ENCODE results near the gene TNRC6A. TPM values are rescaled to one million over a fixed set of nuclear protein-coding genes. Genes with fewer than 3 reads are reported as not detected.
"Not testable (repeated sequence)": the region's sequence is repeated elsewhere in the genome, so short reads cannot be mapped to it uniquely, and the experiment has no call there.

TNRC6A gene
- total RNA-seq, 2 donors from 2014 or later: 44.2 to 82.4 TPM

GRCh38 chr16:24776501-24777220 is 47.2 kb downstream of the TNRC6A start:
- no peaks in the 10 kb centered on the region for H3K9me3 Mint-ChIP-seq
- no peak overlapping the region for H3K27ac Mint-ChIP-seq
- no peak for ATAC-seq
- no peak for DNase-seq (ENCODE audit: low spot score)
- no peaks in the 10 kb centered on the region for H3K27me3 Mint-ChIP-seq
- no peak overlapping the region for H3K4me3 Mint-ChIP-seq
- peaks cover 11 to 25% of the 10 kb centered on the region in 2 donors for H3K4me1 Mint-ChIP-seq (ENCODE audit: low read depth in 2 of 2)
- peaks cover 28% of the 10 kb centered on the region for H3K36me3 Mint-ChIP-seq

- Mint-ChIP-seq H3K4me3 (no peak overlapping the region), H3K27me3 (no peaks in the 10 kb centered on the region), H3K9me3 (no peaks in the 10 kb centered on the region), H3K27ac (no peak overlapping the region), H3K36me3 (peaks cover 33% of the 10 kb centered on the region), H3K4me1 (ENCODE audit: low read depth in 2 of 2) (peaks cover 10 to 23% of the 10 kb centered on the region in 2 donors)
- DNase-seq (ENCODE audit: low spot score): no peak
- no peak for ATAC-seq
Measured at GRCh38 chr16:24778671-24779070, 49.2 kb downstream of the TNRC6A start.

GRCh38 chr16:24781256-24781655 is 51.8 kb downstream of the TNRC6A start:
- H3K4me3 Mint-ChIP-seq: no peak overlapping the region
- H3K27ac Mint-ChIP-seq: no peak overlapping the region
- H3K36me3 Mint-ChIP-seq: peaks cover 31% of the 10 kb centered on the region
- no peaks in the 10 kb centered on the region for H3K27me3 Mint-ChIP-seq
- H3K9me3 Mint-ChIP-seq: no peaks in the 10 kb centered on the region
- DNase-seq (ENCODE audit: low spot score): no peak
- H3K4me1 Mint-ChIP-seq (ENCODE audit: low read depth in 2 of 2): peaks cover 0 to 8% of the 10 kb centered on the region in 2 donors
- ATAC-seq: no peak

DNA sequence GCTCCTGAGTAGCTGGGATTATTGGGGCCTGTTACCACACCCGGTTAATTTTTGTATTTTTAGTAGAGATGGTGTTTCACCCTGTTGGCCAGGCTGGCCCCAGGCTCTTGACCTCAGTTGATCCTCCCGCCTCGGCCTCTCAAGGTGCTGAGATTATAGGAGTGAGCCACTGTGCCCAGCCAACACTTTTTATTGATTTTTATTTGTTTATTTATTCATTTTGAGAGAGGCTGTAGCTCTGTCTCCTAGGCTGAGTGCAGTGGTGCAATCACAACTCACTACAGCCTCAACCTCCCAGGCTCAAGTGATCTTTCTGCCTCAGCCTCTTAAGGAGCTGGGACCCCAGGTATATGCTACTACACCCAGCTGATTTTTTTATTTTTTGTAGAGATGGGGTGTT is 54.7 kb downstream of the TNRC6A start:
- ATAC-seq (no peak), DNase-seq (ENCODE audit: low spot score) (no peak)
- H3K27me3 Mint-ChIP-seq: no peaks in the 10 kb centered on the region
- H3K36me3 Mint-ChIP-seq: peaks cover 24% of the 10 kb centered on the region
- H3K4me1 Mint-ChIP-seq (ENCODE audit: low read depth in 2 of 2): peaks cover under 1 to 2% of the 10 kb centered on the region in 2 donors
- H3K9me3 Mint-ChIP-seq: no peaks in the 10 kb centered on the region
- H3K27ac Mint-ChIP-seq: no peak overlapping the region
- no peak overlapping the region for H3K4me3 Mint-ChIP-seq

DNA sequence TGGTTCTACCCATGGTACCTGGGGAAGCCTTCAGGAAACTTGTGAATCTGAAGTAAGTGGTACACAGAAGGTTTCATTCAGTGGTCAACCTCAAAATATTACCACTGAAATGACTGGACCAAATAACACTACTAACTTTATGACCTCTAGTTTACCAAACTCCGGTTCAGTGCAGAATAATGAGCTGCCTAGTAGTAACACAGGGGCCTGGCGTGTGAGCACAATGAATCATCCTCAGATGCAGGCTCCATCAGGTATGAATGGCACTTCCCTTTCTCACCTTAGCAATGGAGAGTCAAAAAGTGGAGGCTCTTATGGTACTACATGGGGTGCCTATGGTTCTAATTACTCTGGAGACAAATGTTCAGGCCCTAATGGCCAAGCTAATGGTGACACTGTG is 60.4 kb downstream of the TNRC6A start:
- no peak overlapping the region for H3K27ac Mint-ChIP-seq
- H3K36me3 Mint-ChIP-seq: peaks cover 10% of the 10 kb centered on the region
- H3K4me3 Mint-ChIP-seq: no peak overlapping the region
- H3K27me3 Mint-ChIP-seq: no peaks in the 10 kb centered on the region
- H3K4me1 Mint-ChIP-seq (ENCODE audit: low read depth in 2 of 2): peaks cover 0 to 5% of the 10 kb centered on the region in 2 donors
- ATAC-seq (no peak), DNase-seq (ENCODE audit: low spot score) (no peak)
- H3K9me3 Mint-ChIP-seq: no peaks in the 10 kb centered on the region

DNA sequence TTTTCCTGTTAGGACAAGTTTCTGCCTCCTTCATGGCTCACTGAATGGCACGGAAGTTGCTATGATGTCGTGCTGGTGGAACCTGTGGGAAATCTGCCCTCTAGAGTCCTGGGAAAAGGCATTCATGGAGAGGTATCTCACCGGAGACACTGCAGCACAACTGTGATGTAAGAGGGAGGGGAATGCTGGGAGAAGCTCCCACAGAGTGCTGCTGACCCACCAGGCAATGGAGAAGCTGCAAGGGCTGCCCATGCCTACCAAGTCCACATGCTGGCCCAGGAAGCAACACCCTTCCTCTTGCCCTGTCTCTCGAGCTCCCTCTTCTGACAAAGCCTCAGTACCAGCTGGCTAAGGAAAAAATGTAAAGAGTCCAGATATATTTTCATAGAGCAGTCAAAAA is 71.1 kb downstream of the TNRC6A start:
- Mint-ChIP-seq H3K36me3 (peaks cover 61% of the 10 kb centered on the region), H3K4me3 (no peak overlapping the region), H3K9me3 (no peaks in the 10 kb centered on the region), H3K4me1 (ENCODE audit: low read depth in 2 of 2) (peaks cover 0 to 3% of the 10 kb centered on the region in 2 donors), H3K27ac (no peak overlapping the region), H3K27me3 (no peaks in the 10 kb centered on the region)
- no peak for ATAC-seq
- no peak for DNase-seq (ENCODE audit: low spot score)

DNA sequence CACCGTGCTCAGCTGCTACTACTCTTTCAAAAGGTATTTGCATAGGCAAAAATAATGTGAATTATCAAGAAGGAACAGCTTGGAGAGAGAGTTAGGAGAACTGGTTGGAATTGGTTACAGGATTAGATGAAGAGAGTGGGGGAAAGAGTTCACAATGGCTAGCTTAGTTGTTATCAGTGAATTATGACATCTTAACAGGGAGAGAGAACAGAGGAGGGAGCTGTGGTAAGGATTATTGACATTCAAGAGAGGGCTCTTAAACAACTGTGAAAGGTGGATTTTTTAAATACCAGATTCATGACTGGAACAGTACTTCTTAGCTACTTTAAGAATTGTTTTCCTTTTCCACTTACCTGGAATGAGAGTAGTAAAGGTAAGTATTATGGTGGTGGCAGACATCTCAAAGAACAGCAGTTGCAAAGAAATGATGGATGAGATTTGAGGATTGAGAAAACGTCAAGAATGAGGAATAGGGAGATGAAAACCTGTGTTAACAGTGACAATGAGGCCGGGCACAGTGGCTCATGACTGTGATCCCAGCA is 72.4 kb downstream of the TNRC6A start:
- H3K4me1 Mint-ChIP-seq (ENCODE audit: low read depth in 2 of 2): peaks cover 0 to 3% of the 10 kb centered on the region in 2 donors
- no peak overlapping the region for H3K27ac Mint-ChIP-seq
- no peaks in the 10 kb centered on the region for H3K9me3 Mint-ChIP-seq
- no peak for ATAC-seq
- no peak overlapping the region for H3K4me3 Mint-ChIP-seq
- H3K36me3 Mint-ChIP-seq: peaks cover 61% of the 10 kb centered on the region
- no peaks in the 10 kb centered on the region for H3K27me3 Mint-ChIP-seq
- no peak for DNase-seq (ENCODE audit: low spot score)

GRCh38 chr16:24805484-24805883 is 76.0 kb downstream of the TNRC6A start:
- no peak for ATAC-seq
- H3K4me3 Mint-ChIP-seq: no peak overlapping the region
- peaks cover 53% of the 10 kb centered on the region for H3K36me3 Mint-ChIP-seq
- no peaks in the 10 kb centered on the region for H3K9me3 Mint-ChIP-seq
- no peak overlapping the region for H3K27ac Mint-ChIP-seq
- H3K27me3 Mint-ChIP-seq: no peaks in the 10 kb centered on the region
- DNase-seq (ENCODE audit: low spot score): no peak
- H3K4me1 Mint-ChIP-seq (ENCODE audit: low read depth in 2 of 2): peaks cover 0 to 3% of the 10 kb centered on the region in 2 donors

- no peak overlapping the region for H3K4me3 Mint-ChIP-seq
- no peak for ATAC-seq
- H3K36me3 Mint-ChIP-seq: peaks cover 49% of the 10 kb centered on the region
- H3K4me1 Mint-ChIP-seq (ENCODE audit: low read depth in 2 of 2): no peaks in the 10 kb centered on the region
- no peaks in the 10 kb centered on the region for H3K9me3 Mint-ChIP-seq
- H3K27ac Mint-ChIP-seq: no peak overlapping the region
- no peaks in the 10 kb centered on the region for H3K27me3 Mint-ChIP-seq
- no peak for DNase-seq (ENCODE audit: low spot score)
Measured at GRCh38 chr16:24807301-24807700, 77.8 kb downstream of the TNRC6A start.

DNA sequence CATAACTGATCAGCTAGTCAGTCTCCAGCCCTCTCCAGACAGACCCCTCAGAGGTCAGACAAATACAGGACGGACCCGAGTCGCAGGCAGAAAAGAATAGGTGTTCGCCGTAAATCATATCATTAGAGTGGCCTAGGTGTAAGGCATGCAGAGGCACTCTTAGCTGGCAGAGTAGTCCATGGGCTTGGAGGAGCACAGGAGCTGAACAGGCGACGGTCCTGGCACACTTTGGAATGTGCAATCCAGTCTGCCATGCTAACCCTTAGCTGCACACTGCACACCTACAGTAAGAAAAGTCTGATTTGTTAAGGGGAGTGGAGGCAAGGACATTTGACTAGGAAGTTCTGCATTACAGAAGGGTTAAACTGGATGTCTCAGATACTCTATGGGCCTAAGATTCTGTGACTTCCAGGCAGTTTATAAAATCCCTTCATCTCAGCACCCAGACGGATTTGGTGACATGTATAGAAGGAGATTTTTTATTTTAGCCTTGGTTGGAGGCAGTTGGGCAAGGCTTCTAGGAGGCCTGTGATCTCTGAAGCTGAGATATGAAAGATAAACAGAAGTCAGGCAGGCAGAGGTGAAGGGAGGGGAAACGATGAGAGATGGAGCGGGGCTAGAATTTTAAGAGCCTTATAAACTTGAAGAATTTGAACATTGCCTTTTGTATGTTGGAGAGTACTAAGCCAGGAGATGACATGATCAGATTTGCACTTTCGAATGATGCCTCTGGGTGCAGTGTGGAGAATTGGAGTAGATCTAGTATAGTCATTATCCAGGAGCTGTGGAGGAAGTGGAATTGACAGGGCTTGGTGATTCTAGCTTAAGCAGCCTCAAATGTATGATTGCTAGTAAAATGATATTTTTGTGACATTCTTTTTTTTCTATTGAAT is 81.7 kb downstream of the TNRC6A start:
- H3K4me3 Mint-ChIP-seq: no peak overlapping the region
- no peaks in the 10 kb centered on the region for H3K9me3 Mint-ChIP-seq
- H3K36me3 Mint-ChIP-seq: peaks cover 38% of the 10 kb centered on the region
- no peak for ATAC-seq
- no peak for DNase-seq (ENCODE audit: low spot score)
- no peaks in the 10 kb centered on the region for H3K4me1 Mint-ChIP-seq (ENCODE audit: low read depth in 2 of 2)
- no peak overlapping the region for H3K27ac Mint-ChIP-seq
- H3K27me3 Mint-ChIP-seq: no peaks in the 10 kb centered on the region

- H3K9me3 Mint-ChIP-seq; H3K27me3 Mint-ChIP-seq; H3K4me1 Mint-ChIP-seq (ENCODE audit: low read depth in 2 of 2); H3K4me3 Mint-ChIP-seq; ATAC-seq; DNase-seq (ENCODE audit: low spot score); H3K27ac Mint-ChIP-seq: not testable (repeated sequence)
- H3K36me3 Mint-ChIP-seq: peaks cover 35% of the 10 kb centered on the region
Measured at GRCh38 chr16:24812813-24813212, 83.4 kb downstream of the TNRC6A start.

DNA sequence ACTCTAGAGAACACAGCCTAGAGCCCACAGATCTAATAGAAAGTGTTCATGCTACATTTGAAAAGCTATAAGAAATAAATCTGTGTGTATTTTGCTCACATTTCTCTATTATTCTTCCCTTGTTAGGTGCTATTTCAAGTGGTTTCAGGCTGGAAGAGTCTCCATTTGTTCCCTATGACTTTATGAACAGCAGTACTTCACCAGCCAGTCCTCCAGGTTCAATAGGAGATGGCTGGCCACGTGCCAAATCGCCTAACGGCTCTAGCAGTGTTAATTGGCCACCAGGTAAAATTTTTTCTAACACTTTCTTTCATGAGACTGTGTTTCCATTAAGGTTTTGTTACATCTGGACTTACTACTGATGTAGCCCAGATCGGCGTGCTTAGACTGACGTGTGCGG is 85.6 kb downstream of the TNRC6A start:
- Mint-ChIP-seq H3K36me3 (peaks cover 49% of the 10 kb centered on the region), H3K4me1 (ENCODE audit: low read depth in 2 of 2) (peaks cover 3 to 5% of the 10 kb centered on the region in 2 donors), H3K27ac (no peak overlapping the region), H3K9me3 (no peaks in the 10 kb centered on the region), H3K4me3 (no peak overlapping the region), H3K27me3 (no peaks in the 10 kb centered on the region)
- DNase-seq (ENCODE audit: low spot score) (no peak), ATAC-seq (no peak)

GRCh38 chr16:24816688-24817087 is 87.2 kb downstream of the TNRC6A start:
- Mint-ChIP-seq H3K4me3 (no peak overlapping the region), H3K4me1 (ENCODE audit: low read depth in 2 of 2) (peaks cover 20 to 21% of the 10 kb centered on the region in 2 donors), H3K36me3 (peaks cover 39% of the 10 kb centered on the region), H3K9me3 (no peaks in the 10 kb centered on the region), H3K27ac (no peak overlapping the region), H3K27me3 (no peaks in the 10 kb centered on the region)
- DNase-seq (ENCODE audit: low spot score) (no peak), ATAC-seq (no peak)

DNA sequence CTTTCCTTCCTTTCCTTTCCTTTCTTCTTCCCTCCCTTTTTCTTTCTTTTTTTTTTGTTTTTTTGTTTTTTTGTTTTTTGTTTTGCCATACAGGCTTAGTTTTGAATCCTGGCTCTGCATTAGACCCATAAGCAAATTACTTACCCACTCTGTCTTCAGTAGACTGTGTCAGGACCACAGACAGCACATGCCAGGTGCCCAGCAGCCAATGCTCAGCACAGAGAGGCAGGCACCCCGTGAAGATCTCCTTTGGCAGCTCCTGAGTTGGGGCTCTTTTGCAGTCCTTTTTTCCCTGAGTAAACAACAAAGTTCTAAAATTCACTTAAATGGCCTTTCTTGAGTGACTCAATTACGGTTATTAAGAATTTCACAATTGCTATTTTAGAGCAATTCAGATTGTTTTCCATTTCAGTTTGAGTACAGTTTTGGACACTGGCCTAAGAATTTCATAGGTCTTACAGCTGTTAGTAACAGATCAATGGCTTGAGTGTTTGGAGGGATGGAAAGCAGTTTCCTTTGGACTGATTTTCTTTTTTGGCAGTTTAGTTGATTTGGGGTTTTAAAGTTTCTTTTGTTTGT is 90.1 kb downstream of the TNRC6A start:
- Mint-ChIP-seq H3K4me1 (ENCODE audit: low read depth in 2 of 2) (peaks cover 29 to 32% of the 10 kb centered on the region in 2 donors), H3K27ac (peak overlapping the region in 1 of 2 donors; percentile 50), H3K36me3 (peaks cover 32% of the 10 kb centered on the region), H3K4me3 (no peak overlapping the region), H3K9me3 (no peaks in the 10 kb centered on the region), H3K27me3 (no peaks in the 10 kb centered on the region)
- no peak for DNase-seq (ENCODE audit: low spot score)
- no peak for ATAC-seq
